ENCODE results near the gene ASIC4.

ASIC4 gene

DNA sequence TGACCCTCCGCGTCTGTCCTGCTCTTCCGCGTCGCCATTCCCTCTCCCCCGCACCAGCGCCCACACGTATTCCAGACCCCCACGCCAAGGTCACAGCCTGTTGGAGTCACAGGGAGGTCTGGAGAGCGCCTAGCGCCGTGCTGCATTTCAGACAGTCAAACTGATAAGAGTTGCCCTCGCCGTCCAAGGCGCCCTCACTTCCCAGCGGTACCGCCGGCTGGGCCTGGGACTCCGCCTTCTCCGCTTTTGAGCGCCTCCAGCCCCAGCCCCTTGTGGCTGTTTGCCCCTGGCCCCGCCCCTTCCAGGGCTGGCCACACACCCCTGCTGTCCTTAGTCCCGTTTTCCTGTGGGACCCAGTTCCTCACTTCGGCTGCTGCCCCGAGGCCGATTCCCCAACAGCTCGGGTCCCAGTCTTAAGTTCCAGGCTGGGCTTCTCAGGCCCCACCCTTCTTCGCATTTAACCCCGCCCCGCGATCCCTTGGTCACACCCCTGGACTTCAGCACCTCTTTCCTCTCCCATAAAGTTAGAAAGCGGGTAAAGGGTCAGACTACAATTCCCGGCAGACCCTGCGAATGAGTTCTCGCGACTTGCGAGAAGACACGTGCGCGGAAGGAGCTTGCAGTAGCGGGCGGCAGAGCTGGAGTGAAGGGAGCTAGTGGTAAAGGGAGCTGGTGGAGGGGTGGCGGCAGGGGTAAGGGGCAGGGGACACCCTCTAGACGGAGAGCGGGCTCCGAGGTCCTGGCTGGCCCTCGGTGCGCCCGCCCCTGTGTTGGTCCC lies 15.8 kb upstream of the ASIC4 start, which contains the start of gene GMPPA:
GMPPA (plus strand) TSS at position 612 of the 778 bp plus-strand sequence. CDS start 1,085 bp downstream, outside the sequence.
- DNase-seq: peak; percentile 99

DNA sequence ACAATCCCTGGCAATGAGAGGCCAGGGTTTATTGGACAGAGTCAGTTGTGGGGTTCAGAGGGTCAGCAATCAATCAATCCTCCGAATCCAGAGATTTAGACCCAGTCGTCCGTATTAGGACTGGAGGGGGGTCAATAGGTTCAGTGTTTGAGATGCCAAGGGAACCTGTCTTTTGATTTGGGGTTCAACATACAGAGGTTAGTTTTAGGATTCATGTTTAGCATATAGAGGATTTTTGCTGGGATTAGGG lies 15.3 kb upstream of the ASIC4 start:
- DNase-seq: no peak

DNA sequence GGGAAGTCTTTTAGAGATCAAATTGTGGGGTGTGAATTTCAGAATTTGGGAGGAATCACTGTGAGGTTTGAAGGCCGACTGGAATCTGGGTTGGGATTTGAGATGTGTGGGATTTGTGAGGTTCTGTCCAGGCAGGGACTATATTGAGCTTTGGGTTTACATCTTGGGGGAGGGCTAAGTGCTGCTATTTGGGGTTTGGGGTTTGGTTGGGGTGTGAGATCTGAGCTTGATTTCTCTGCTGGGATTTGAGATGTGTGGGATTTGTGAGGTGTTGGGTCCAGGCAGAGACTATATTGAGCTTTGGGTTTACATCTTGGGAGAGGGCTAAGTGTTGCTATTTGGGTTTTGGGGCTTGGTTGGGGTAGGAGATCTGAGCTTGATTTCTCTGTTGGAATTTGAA lies 14.7 kb upstream of the ASIC4 start:
- DNase-seq: no peak

DNA sequence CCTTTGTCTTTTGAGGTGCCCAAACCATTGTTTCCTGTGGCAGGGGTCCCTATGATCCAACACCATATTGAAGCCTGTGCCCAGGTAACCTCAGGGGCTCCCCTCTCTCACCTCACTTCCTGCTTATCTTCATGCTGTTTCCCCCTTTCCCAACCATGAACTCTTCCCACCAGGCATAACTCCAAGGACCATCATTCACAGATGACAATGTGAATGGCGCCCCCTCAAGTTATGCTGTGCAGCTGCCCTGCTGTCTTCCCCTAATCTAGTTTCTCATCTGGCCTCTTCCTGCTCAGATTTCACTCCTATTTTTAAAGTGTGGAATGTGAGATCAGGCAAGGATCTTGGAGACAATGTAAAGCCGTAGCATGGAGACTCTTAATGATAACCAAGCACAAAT lies 14.1 kb upstream of the ASIC4 start:
- peak; percentile 15 for DNase-seq

DNA sequence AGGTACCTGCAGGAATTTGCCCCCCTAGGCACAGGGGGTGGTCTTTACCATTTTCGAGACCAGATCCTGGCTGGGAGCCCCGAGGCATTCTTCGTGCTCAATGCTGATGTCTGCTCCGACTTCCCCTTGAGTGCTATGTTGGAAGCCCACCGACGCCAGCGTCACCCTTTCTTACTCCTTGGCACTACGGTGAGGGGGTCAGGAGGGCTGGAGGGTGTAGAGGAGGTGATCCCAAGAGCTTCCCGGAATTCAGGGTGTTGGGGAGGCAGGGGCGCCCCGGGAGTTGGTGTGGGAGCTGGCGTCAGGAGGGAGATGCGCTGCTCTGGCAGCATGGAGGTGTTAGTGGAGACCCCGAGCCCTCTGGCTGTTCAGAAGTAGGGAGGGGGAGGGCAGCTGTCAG lies 12.4 kb upstream of the ASIC4 start:
- no peak for DNase-seq

DNA sequence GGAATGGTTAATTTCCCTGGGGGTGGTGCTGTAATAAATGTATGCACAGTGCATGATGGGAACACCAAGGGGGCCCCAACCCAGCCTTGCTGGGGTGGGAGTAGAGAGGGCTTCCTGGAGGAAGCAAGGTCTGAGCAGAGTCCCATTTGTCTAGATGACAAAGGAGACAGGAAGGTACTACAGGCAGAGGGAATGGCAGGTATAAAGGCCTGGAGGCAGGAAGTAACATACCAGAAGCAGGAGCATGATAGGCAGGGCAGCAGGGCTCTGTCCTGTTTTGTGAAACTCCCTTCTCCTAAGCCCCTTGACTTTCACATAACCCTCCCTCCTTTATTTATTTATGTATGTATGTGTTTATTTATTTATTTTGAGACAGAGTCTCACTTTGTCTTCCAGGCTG lies 11.7 kb upstream of the ASIC4 start:
- no peak for DNase-seq

DNA sequence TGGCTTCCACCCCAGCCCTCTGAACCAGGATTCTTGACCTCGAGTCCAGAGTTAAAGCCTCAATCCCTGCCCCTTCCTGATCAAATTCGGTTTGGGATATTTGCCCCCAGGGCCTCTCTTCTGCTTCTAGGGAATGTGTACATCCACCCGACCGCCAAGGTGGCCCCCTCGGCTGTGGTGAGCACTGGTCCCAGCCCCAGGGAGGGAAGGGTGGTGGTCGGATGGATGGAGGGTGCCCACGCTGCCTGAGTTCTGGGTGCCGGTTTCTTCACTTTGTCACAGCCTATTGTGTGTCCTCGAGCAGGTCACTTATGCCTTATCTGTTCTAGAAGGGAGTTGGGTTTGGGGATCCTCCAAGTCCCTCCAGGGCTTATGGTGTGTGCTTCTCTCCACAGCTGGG lies 8.7 kb upstream of the ASIC4 start:
- no peak for DNase-seq

DNA sequence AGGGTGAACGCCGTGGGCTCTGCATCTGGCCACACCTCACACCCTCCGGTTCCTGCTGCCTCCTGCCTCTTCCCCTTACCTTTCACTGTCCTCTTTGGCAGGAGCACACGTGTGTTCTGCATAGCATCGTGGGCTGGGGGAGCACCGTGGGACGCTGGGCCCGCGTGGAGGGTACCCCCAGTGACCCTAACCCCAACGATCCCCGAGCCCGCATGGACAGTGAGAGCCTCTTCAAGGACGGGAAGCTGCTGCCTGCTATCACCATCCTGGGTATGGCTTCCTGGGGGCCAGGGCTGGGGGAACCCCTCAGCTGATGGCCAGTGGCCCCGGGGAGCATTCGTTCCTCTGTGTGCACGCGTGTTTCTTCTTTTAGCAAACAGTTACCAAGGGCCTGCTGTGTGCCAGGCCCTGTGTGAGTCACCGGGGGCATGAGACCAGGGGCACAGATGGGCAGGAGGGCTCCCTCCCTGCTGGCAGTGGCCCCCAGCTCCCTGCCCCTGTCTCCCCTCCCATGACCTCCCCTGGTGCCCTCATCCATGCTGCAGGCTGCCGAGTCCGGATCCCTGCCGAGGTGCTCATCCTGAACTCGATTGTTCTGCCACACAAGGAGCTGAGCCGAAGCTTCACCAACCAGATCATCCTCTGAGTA lies 8.0 kb upstream of the ASIC4 start:
- DNase-seq: no peak

DNA sequence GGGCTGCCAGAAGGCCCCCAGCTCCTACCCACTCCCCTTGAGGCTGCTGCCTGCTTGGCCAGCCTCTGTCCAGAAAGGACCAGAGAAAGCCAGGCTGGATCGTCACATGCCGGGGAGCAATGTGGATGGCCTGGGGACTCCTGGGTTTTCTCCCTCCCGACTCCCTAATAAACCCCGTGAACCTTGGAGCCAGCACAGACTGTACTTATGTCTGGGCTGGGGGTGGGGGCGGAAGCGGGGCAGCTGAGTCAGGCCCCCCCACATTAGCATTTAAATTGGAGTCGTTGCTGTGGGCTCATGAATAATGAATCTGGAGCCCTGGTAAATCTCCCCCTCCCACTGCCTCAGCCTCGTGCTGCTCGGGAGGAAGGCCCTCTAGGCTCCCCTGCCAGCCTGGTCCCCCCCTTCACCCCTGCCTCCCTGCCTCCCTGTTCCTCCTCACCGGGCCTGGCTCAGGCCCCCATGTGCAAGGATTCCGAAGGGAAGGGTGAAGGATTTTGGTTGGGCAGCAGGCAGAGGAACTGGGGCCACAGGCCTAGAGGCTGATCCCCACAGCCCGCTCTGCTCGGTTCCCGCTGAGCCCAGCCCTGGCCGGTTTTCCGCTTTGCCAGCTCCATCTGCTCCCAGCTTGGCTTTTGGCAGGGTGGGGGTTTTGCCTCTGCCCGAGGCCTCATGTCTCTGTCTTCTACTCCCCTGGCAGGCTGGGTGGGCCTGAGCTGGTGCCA lies 7.3 kb upstream of the ASIC4 start:
- DNase-seq: no peak

DNA sequence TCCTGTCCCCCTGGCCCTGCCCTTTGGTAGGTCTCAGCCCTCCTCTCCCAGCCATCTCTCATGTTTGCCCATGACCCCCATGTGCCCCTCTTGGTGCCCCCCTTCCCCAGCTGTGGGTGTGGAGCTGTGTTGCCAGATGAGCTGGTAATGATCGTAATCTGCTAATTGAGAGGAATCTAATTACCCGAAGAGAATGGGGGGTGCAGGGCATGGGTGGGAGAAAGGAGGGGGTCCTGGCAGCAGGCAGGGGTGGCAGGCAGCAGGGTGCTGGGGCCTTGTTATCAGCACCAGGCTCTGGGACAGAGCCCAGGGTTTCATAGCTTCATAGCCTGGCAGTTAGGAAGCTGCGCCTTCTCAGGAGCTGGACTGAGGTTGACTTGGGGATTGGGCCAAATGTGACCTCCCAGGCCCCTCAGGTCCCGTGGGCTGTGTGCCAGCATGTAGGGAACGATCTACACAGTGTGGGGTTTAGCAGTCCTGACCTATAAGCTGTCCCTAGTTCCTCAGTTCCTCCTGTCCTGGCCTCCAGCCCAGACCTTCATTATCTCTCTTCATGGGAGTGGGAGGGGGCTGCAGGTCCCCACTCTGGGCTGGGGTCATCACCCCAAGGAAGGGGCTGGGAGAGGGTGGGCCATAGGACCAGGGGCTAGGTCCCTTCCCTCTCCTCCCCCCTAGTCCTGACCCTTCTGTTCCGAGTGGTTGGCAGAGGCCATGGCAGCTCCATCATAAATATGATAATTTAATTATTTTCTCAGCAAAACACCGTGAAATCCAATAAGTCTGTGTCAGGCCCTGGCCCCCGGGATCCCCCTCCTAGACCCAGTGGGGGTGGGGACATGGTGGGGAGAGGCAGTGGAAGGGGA lies 6.5 kb upstream of the ASIC4 start:
- no peak for DNase-seq

DNA sequence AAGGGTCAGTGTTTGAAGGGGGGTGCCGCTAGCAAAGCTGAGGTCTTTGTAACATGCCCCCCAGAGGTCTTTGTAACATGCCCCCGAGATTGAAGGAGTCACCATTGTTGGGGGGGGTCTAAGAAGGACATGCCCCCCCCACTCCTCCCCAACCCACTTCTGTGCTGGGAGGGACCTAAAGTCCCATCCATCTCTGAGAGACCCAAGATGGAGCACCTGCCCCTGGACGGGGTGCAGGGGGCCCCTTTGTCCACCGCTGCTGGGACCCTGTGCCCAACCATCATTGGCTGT lies 5.9 kb upstream of the ASIC4 start:
- DNase-seq: no peak

DNA sequence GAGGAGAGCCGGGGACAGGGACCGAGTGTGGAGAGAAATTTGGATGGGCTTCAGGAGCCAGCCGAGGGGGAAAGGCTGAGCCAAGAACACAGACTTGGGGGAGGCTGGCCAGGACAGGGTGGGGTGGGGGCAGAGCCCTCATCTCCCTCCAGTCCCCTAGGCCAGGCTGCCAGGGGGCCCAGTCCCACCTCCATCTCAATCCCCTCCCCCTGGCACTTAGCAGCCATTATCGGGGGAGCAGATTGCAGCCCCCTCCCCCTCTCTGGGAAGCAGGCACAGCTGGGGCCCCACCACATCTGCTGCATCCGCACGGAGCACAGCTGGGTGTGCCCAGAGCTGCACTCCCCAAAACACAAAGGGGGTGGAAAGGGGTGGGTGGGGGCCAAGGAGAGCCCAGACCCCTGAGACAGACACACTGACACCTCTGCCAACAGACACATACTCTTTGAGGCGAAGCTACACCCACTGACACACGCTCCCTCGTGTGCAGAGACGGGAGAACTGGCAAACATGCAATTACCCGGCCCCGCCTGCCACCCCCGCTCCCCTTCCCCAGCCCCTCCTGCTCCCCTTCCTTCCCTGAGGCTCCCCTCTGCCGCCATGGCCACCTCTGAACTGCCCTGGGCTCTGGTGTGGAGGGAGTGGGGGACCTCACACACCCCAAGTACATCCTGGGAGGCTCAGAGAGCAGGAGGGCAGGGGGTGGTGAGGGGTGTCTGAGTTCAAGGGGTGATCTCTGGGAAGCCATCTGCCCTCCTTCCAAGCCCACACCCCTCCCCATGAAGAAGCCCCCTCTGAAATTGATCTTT lies 5.1 kb upstream of the ASIC4 start:
- no peak for DNase-seq

DNA sequence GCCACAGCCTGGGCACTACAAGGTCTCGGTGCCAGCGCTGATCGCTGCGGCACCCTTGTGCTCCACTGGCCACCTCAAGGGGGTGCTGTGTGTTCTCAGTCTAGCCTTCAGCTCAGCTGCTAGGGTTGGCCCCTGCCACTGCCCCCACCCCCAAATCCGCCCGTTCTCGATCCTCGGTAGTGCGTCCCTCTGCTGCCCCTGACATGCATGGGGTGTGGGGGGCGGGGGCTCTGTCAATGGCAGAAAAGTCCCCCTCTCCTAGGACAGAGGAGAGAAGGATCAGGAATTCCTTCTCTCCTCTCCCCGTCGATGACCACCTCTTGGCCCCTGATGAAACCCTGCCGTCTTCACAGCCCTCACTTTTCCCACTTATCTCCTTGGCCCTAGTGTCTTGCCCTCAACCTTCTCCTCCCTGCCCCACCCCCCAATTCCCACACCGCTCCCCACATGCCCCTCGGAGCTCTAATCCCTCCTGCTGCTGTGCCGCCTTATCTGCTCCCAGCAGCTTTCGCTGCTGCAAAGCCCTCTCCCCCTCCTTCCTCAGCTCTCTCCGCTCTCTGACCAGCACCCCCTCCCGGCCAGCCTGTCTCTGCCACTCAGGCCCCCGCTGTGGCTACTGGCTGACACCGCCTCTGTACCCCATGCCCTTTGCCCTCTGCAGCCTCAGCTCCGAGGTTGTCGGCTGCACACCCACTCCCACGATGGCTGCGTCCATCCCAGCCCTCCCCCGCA lies 4.3 kb upstream of the ASIC4 start:
- peak; percentile 49 for DNase-seq

DNA sequence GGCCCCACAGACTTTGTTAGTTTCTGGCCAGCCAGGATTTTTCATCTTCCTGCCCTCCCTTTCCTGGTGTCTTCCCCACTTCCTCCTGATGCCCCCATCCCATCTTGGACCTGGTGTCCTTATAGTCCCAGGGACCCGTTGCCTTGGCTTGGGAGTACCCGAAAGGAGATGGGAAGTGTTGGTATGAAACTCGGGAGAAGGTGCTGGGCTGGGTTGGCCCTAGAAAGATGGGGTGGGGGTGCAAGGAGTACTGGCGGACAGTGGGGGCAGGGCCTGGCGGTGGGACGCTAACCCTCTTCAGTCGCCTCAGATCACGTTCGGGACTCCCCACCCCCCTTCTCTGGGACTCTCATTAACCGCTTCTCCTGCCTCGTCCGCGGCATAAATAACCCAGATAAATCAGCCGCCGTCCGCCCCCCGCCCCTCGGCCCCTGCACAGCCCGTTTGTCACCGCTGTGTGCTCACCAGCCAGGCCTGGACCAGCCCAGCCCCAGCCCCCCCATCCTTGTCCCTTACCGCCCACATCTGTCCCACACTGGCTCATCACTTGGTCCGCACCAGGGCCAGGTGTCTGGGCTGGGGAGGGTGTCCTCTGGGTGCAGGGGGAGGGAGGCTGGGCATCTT lies 3.7 kb upstream of the ASIC4 start:
- no peak for DNase-seq

DNA sequence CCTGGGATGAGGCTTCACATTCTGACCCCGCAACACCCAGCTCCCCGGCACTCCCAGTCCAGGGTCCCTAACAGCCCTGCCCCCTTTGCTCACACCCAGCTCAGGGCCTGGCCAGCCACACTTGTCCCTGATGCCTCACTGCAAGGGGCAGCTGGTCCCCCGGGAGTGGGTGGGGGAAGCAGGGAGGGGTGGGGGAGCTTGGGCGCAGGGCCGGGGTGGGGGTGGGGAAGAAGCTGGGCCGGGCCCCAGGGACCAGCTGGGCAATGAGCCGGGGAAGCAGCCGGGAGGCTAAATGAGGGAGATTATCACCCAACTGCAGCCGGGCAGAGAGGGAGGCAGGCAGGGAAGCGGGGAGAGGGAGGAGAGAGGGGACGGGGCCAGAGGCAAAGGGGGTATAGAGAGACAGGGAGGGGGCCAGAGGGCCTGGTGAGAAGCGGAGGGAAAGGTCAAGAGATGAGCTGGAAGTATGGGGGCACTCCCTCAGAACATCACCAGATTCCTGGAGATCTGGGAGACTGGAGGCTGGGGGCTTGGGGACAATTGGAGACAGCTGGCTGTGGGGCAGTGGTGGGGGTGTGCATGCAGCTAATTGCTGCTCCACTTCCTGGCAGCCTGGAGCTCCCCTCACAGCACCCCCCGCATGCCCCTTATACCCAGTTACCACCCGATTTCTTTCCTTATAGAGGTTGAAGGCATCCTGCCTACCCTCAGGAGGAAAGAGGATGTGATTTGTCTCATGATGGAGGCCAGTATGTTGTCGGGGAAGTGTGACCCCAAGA lies 2.5 kb upstream of the ASIC4 start:
- no peak for DNase-seq

DNA sequence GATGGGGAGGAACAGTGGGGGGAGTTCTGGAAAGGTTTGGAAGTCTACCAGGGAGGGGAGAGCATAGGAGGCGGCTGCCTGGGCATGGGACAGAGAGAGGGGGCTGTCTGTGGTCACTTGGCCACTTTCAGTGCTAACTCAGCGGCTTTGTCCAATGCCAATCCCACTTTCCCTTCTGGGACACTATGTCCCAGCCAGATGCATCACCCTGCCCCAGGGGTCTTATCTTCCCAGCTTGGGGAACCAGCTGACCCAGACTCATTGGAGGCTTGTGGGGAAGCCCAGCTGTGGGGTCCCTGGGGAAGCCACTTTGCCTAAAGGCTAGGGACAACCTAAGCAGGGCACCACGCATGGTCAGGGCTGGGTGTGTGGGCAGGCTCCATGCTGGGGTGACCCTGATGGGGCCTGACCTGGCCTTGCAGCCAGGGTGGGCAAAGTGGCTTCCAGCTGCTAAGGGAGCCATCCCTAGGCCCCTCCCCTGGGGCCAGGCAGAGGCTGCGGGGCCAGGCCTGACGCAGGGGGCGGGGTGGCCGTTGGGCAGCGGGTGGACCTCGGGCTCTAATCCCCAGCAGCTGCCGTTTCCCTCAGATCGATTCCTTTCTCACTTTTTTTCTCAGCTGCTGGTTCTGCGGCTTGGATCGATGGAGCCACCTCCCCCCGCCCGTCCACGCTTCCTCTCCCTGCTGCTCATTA lies 1.6 kb upstream of the ASIC4 start:
- DNase-seq: no peak

DNA sequence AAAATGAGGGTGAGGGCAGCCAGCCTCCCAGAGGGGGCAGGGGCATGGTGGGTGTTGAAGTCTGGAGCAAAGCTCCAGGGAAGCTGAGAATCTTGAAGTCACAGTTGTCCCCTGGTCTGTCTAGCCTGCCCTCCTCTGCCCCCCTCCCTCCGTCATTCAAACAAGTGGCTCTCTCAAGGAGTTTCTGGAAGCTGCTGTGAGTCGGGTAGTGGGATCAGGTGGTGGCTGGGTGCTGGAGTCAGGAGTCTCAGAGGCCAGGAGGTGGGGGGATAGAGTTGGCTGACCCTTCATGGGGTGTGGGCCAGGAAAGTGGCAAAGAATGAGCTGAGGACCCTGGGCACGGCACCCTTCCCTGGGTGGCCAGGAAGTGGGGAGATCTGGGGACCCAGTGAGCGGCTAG lies 495 bp upstream of the ASIC4 start:
- DNase-seq: no peak

DNA sequence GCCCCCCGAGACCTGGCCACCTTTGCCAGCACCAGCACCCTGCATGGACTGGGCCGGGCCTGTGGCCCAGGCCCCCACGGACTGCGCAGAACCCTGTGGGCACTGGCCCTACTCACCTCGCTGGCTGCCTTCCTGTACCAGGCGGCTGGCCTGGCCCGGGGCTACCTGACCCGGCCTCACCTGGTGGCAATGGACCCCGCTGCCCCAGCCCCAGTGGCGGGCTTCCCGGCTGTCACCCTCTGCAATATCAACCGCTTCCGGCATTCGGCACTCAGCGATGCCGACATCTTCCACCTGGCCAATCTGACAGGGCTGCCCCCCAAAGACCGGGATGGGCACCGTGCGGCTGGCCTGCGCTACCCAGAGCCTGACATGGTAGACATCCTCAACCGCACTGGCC lies 554 bp downstream of the ASIC4 start:
- no peak for DNase-seq

DNA sequence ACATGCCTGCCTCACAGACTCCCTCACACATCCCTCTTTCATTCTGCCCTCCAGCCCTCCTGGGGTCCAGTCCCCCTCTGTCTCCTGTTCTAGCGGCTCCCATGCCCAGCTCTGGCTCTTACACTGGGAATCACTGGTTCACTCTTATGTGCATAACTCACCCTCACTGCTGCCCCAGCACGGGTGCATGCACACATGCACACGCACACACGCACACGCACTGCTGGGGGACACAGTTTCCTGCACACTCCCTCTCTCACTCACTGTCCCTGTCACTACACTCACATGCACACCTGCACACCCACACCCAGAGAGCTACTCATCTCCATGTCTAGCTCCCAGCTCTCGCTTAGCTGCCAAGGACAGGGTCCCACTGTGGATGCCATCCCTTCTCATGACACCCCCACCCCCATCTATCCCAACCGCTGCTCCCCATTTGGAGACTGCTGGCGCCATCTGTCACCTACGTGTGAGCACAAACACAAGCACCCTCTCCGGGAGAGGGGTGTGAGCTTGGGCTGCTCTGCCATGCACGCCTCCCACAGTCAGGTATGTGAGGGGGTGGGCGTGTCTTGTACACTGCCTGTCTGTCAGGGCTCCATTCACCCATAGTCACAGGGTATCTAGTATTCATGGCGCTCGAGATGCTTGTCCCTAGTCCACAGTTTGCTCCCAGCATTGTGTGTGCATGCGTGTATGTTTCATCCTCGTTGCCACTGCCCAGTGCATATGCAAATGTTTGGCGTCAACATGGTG lies 1.8 kb downstream of the ASIC4 start:
- no peak for DNase-seq

Data from HCEC 1CT (cell line).